ENCODE results near the gene CABLES2.

- TF ChIP-seq, protein P1, sequence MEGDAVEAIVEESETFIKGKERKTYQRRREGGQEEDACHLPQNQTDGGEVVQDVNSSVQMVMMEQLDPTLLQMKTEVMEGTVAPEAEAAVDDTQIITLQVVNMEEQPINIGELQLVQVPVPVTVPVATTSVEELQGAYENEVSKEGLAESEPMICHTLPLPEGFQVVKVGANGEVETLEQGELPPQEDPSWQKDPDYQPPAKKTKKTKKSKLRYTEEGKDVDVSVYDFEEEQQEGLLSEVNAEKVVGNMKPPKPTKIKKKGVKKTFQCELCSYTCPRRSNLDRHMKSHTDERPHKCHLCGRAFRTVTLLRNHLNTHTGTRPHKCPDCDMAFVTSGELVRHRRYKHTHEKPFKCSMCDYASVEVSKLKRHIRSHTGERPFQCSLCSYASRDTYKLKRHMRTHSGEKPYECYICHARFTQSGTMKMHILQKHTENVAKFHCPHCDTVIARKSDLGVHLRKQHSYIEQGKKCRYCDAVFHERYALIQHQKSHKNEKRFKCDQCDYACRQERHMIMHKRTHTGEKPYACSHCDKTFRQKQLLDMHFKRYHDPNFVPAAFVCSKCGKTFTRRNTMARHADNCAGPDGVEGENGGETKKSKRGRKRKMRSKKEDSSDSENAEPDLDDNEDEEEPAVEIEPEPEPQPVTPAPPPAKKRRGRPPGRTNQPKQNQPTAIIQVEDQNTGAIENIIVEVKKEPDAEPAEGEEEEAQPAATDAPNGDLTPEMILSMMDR (IDR thresholded peaks at IDR 0.05; ENCODE audit: low read depth, low read length) = no peak
- no peak for TF ChIP-seq EZH2phosphoT487 (IDR thresholded peaks at IDR 0.05; ENCODE audit: low read depth)
Measured at GRCh38 chr20:62368392-62368975, 38.6 kb downstream of the CABLES2 start.
